Neuronal stem cell (in vitro differentiated cells): ENCODE results near the gene DOHH.

Experiments used
- DNase-seq: peaks from one replicate; pipeline ENCODE4 v3.0.0-alpha.2; 2013; ENCODE audit warnings: low spot score
- H2AFZ ChIP-seq: one replicate; pipeline ENCODE4 v1.6.1; 2013; ENCODE audit warnings: mild to moderate bottlenecking, low read length, inconsistent platforms
- H2AK5ac ChIP-seq: 2 replicates; pipeline ENCODE4 v1.6.1; 2013; ENCODE audit warnings: low read depth, mild to moderate bottlenecking, inconsistent platforms, low read length, moderate library complexity, mixed read lengths
- H2BK120ac ChIP-seq: 2 replicates; pipeline ENCODE4 v1.6.1; 2013; ENCODE audit warnings: low read depth, mild to moderate bottlenecking, inconsistent platforms, low read length, moderate library complexity, mixed read lengths
- H2BK12ac ChIP-seq: one replicate; pipeline ENCODE4 v1.6.1; 2013; ENCODE audit warnings: low read length, inconsistent platforms
- H2BK15ac ChIP-seq: 2 replicates; pipeline ENCODE4 v1.6.1; 2013; ENCODE audit warnings: mild to moderate bottlenecking, low read length, inconsistent platforms, mixed read lengths
- H2BK5ac ChIP-seq: one replicate; pipeline ENCODE4 v1.6.1; 2013; ENCODE audit warnings: inconsistent platforms, mild to moderate bottlenecking, low read length, moderate library complexity
- H3K14ac ChIP-seq: one replicate; pipeline ENCODE4 v1.6.1; 2013; ENCODE audit warnings: low read length, inconsistent platforms
- H3K18ac ChIP-seq: 2 replicates; pipeline ENCODE4 v1.6.1; 2013; ENCODE audit warnings: low read length, inconsistent platforms
- H3K23ac ChIP-seq: 2 replicates; pipeline ENCODE4 v1.6.1; 2013; ENCODE audit warnings: low read depth, mild to moderate bottlenecking, mixed read lengths, low read length, inconsistent platforms; ENCODE audit not compliant: poor library complexity
- H3K27ac ChIP-seq: replicated peaks from 3 replicates; pipeline ENCODE4 v1.5.1; 2013; ENCODE audit warnings: low read length, inconsistent platforms
- H3K27me3 ChIP-seq, 3 experiments: 2 replicates each; pipeline ENCODE4 v1.6.1; 2013; ENCODE audit warnings: low read length in 3 of 3, mild to moderate bottlenecking in 2 of 3, inconsistent platforms in 1 of 3, low read depth in 1 of 3, mixed read lengths in 1 of 3, moderate library complexity in 1 of 3; ENCODE audit not compliant: control insufficient read depth in 3 of 3, insufficient read depth in 3 of 3
- H3K36me3 ChIP-seq, 2 donors: replicated peaks in 1 of 2; 2 replicates each; pipeline ENCODE4 v1.6.1; 2013; ENCODE audit warnings: low read length in 2 of 2; ENCODE audit not compliant: control insufficient read depth in 2 of 2, insufficient read depth in 2 of 2
- H3K4ac ChIP-seq: 2 replicates; pipeline ENCODE4 v1.6.1; 2013; ENCODE audit warnings: inconsistent platforms, mild to moderate bottlenecking, low read length, moderate library complexity
- H3K4me1 ChIP-seq, 2 donors: 1 replicate in 1 of 2; 2 replicates in 1 of 2; pipeline ENCODE4 v1.6.1; 2013; ENCODE audit warnings: low read length in 2 of 2, low read depth in 1 of 2; ENCODE audit not compliant: control insufficient read depth in 2 of 2, insufficient read depth in 1 of 2
- H3K4me2 ChIP-seq: one replicate; pipeline ENCODE4 v1.6.1; 2013; ENCODE audit warnings: mild to moderate bottlenecking, low read length, inconsistent platforms; ENCODE audit not compliant: insufficient read depth, poor library complexity, severe bottlenecking
- H3K4me3 ChIP-seq, 2 donors: 2 replicates each; pipeline ENCODE4 v1.5.1; 2013; ENCODE audit warnings: low read length in 2 of 2, mild to moderate bottlenecking in 2 of 2, inconsistent platforms in 1 of 2, moderate library complexity in 1 of 2
- H3K79me1 ChIP-seq: one replicate; pipeline ENCODE4 v1.6.1; 2013; ENCODE audit warnings: low read depth, mild to moderate bottlenecking, inconsistent platforms, low read length, moderate library complexity
- H3K9ac ChIP-seq: one replicate; pipeline ENCODE4 v1.6.1; 2013; ENCODE audit warnings: mild to moderate bottlenecking, low read depth, low read length, inconsistent platforms; ENCODE audit not compliant: poor library complexity
- H3K9me3 ChIP-seq, 2 donors: replicated peaks in 1 of 2; 2 replicates each; pipeline versions ENCODE3 to v1.6.1; 2013; ENCODE audit warnings: low read length in 2 of 2, mild to moderate bottlenecking in 2 of 2, inconsistent platforms in 1 of 2, low read depth in 1 of 2, mixed read lengths in 1 of 2, moderate library complexity in 1 of 2; ENCODE audit not compliant: control insufficient read depth in 2 of 2, insufficient read depth in 1 of 2
- H4K8ac ChIP-seq: one replicate; pipeline ENCODE4 v1.6.1; 2013; ENCODE audit warnings: low read depth, mild to moderate bottlenecking, inconsistent platforms, low read length, moderate library complexity
- H4K91ac ChIP-seq: one replicate; pipeline ENCODE4 v1.6.1; 2013; ENCODE audit warnings: low read length, low read depth, mild to moderate bottlenecking, inconsistent platforms; ENCODE audit not compliant: poor library complexity
- WGBS, 2 donors: extraction: QIAGEN DNeasy Blood & Tissue Kit; methylation state at CpG; one replicate each; pipeline ENCODE4 v1.1.7; 2013; ENCODE audit warnings: missing lambda C conversion rate in 2 of 2, mixed read lengths in 1 of 2; ENCODE audit not compliant: insufficient read length in 2 of 2, insufficient replicate concordance in 1 of 2; ENCODE audit errors: extremely low coverage in 2 of 2; 5-methylcytosine and 5-hydroxymethylcytosine counted together

DOHH gene

GRCh38 chr19:3492131-3492839, 8.2 kb downstream of the DOHH start:
- peaks cover 3% of the 10 kb centered on the region for H3K79me1 ChIP-seq
- no peak overlapping the region for H2BK12ac ChIP-seq
- no peaks in the 10 kb centered on the region for H3K9me3 ChIP-seq

GRCh38 chr19:3491396-3492119, 8.9 kb downstream of the DOHH start:
- Histone ChIP-seq H3K79me1 (peaks cover 3% of the 10 kb centered on the region), H3K9ac (no peak overlapping the region), H2BK12ac (peak overlapping the region; percentile 41), H3K27me3 (no peaks in the 10 kb centered on the region), H3K14ac (no peak overlapping the region), H3K9me3 (no peaks in the 10 kb centered on the region), H4K91ac (no peak overlapping the region), H3K23ac (peak overlapping the region; percentile 43), H2BK15ac (no peak overlapping the region), H2AFZ (no peak overlapping the region), H2BK120ac (no peak overlapping the region), H3K27ac (no peak overlapping the region), H3K4ac (no peak overlapping the region), H2AK5ac (no peak overlapping the region), H4K8ac (no peak overlapping the region), H3K4me3 (no peak overlapping the region), H3K4me1 (no peaks in the 10 kb centered on the region), H2BK5ac (peak overlapping the region; percentile 39), H3K36me3 (peaks cover 12 to 40% of the 10 kb centered on the region in 2 donors), H3K18ac (no peak overlapping the region), H3K4me2 (no peak overlapping the region)
- DNase-seq: no peak
- no CpG with 5 or more reads among the region's 55 CpGs for WGBS, 2 donors

More at GRCh38 chr19:3492131-3492839, 8.2 kb downstream of the DOHH start:
- H2BK15ac ChIP-seq: no peak overlapping the region
- H2AK5ac ChIP-seq: no peak overlapping the region
- no peak overlapping the region for H4K91ac ChIP-seq
- H3K36me3 ChIP-seq: peaks cover 15 to 46% of the 10 kb centered on the region in 2 donors
- no peak overlapping the region for H3K4ac ChIP-seq
- no peak overlapping the region for H3K14ac ChIP-seq
- H2BK120ac ChIP-seq: no peak overlapping the region
- no peak overlapping the region for H3K4me2 ChIP-seq
- H3K18ac ChIP-seq: no peak overlapping the region
- H3K23ac ChIP-seq: no peak overlapping the region
- H3K9ac ChIP-seq: no peak overlapping the region
- no peak for DNase-seq
- H4K8ac ChIP-seq: no peak overlapping the region
- no peaks in the 10 kb centered on the region for H3K4me1 ChIP-seq
- no peak overlapping the region for H3K27ac ChIP-seq
- no peak overlapping the region for H3K4me3 ChIP-seq
- H2BK5ac ChIP-seq: no peak overlapping the region
- no peak overlapping the region for H2AFZ ChIP-seq
- H3K27me3 ChIP-seq: no peaks in the 10 kb centered on the region
- no CpG with 5 or more reads among the region's 45 CpGs for WGBS, 2 donors

GRCh38 chr19:3483226-3483628, 17.2 kb downstream of the DOHH start, which contains the start of gene SMIM44:
Gene SMIM44 (minus strand): TSS chr19:3483441. CDS start chr19:3483403, 38 bp downstream.
- Histone ChIP-seq H3K36me3 (no peaks in the 10 kb centered on the region), H3K23ac (peak within 1 kb of the TSS; percentile 55), H2BK12ac (no peak within 1 kb of the TSS), H3K9ac (peak within 1 kb of the TSS; percentile 21), H4K91ac (no peak within 1 kb of the TSS), H3K27ac (no peak within 1 kb of the TSS), H3K4me1 (peaks cover 2 to 6% of the 10 kb centered on the region in 2 donors), H3K18ac (peak within 1 kb of the TSS; percentile 48), H3K4me3 (no peak within 1 kb of the TSS), H3K4me2 (no peak within 1 kb of the TSS), H2BK120ac (no peak within 1 kb of the TSS), H3K9me3 (no peaks in the 10 kb centered on the region), H3K79me1 (no peaks in the 10 kb centered on the region), H3K27me3 (peaks cover 0 to 24% (median 0%) of the 10 kb centered on the region in 3 experiments), H2BK5ac (no peak within 1 kb of the TSS), H4K8ac (peak within 1 kb of the TSS; percentile 43), H3K14ac (no peak within 1 kb of the TSS), H2BK15ac (no peak within 1 kb of the TSS), H2AFZ (no peak within 1 kb of the TSS), H2AK5ac (peak within 1 kb of the TSS; percentile 86), H3K4ac (no peak within 1 kb of the TSS)
- no peak for DNase-seq
- WGBS, 2 donors: no CpG with 5 or more reads among the region's 33 CpGs
